HG03442 (cell line): Measurements from ENCODE around the gene PRDM4.
A peak's percentile ranks its signal among the peaks of the same experiment; 100 is the strongest.

Experiments
- ATAC-seq: cut with Tn5 transposase; IDR thresholded peaks from one replicate; pipeline ENCODE4 v1.9.1; 2021; ENCODE audit warnings: mild to moderate bottlenecking, moderate library complexity; ENCODE audit not compliant: unreplicated experiment

The PRDM4 gene, protein sequence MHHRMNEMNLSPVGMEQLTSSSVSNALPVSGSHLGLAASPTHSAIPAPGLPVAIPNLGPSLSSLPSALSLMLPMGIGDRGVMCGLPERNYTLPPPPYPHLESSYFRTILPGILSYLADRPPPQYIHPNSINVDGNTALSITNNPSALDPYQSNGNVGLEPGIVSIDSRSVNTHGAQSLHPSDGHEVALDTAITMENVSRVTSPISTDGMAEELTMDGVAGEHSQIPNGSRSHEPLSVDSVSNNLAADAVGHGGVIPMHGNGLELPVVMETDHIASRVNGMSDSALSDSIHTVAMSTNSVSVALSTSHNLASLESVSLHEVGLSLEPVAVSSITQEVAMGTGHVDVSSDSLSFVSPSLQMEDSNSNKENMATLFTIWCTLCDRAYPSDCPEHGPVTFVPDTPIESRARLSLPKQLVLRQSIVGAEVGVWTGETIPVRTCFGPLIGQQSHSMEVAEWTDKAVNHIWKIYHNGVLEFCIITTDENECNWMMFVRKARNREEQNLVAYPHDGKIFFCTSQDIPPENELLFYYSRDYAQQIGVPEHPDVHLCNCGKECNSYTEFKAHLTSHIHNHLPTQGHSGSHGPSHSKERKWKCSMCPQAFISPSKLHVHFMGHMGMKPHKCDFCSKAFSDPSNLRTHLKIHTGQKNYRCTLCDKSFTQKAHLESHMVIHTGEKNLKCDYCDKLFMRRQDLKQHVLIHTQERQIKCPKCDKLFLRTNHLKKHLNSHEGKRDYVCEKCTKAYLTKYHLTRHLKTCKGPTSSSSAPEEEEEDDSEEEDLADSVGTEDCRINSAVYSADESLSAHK

DNA sequence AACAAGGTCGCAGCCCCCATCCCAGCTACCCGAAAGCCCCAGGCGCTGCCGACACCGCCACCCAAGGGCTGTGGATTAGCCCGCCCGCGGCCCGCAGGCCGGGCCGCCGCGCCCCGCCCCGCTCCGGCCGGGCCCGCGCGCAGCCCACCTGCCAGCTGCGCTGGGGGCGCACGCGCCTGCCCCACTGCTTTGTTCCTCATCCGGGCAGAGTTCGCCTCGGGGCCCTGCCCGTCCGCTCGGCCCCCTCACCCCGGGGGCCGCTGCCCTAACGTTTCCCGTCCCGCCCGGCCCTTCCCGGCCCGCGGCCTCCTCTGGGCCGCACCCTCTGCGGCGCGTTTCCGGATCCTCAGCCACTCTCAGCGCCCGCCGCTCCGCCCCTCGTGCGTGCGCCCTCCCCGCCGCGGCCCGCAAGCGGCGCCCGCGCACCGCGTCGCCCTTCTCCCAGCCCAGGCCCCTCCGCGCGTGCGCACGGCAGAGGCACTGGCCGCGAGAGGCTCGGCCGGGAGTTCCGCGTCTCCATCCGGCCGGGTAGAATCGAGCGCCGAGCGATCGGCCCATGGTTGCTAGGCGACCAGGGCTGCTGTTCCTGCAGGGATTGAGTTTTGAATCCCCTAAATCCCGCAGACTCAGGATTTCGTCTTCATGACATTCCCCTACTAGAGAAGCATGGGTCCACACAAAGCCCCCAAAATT, at the start of gene PRDM4:
Gene PRDM4, minus strand, starts transcription at position 329 of the 693 bp plus-strand sequence. CDS start 622 bp downstream, outside the sequence.
- peak; percentile 90 for ATAC-seq

DNA sequence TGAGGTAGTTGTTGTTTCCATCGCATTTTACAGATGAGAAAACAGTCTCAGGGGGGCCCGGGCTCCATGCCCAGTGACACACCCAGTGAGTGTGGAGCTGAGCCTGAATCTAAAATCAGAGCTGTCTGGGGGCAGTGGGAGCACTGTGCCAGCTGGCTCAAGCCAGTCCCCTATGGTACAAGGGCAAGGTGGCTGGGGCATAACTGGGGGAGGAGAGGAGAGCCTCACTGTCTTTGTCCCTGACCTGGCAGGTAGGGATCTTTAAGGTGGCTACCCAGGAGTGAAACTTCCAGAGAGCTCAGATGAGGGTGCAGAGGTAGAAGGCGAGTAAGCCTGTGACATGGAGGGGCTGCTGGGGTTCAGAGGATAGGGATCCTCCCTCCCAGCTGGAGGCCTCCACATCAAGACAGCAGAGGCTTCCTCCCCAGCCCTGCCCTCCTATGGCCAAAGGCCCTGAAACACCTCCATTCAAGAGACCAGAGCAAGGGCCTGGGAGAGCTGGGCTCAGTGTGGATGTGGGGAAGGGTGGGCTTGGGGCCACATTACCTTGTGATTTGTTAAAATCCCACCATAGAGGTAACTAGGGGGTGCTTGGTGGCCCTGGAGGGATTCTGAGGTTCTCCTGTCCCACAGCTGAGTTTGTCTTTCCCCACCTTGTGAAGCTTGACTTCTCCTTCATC, 46.7 kb upstream of the PRDM4 start:
- no peak for ATAC-seq

DNA sequence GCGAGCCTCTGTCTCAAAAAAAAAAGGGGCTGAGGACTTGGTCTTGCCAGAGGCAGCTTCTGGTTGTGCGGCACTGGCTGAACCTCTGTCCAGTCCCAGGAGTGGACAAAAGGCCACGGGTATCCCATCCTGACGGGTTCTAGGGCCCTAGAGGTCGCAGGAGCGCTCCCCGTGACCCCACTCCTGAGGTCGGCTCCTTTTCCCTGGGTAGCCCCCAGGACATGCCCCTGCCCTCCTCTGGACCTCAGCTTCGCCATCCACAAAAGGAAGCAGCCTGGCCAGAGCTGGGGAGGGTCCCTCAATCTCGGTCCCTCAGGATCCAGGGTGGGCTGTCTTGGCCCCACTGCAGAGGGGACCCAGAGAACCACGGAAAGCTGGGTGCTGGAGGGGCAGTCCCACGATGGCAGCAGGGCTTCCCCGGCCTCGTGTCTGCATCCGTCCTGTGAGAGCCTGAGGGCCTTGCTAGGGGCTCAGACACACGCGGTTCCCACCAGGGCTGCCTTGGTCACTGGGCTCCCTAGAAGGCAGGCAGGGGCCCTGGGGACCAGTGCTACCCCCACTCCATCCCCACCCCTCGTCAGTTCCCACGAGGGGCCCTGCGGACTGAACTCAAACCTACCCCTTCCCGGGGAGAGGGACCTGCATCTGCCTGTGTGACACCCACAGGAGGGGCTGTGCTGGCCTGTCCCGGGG, 44.7 kb upstream of the PRDM4 start:
- ATAC-seq: no peak

DNA sequence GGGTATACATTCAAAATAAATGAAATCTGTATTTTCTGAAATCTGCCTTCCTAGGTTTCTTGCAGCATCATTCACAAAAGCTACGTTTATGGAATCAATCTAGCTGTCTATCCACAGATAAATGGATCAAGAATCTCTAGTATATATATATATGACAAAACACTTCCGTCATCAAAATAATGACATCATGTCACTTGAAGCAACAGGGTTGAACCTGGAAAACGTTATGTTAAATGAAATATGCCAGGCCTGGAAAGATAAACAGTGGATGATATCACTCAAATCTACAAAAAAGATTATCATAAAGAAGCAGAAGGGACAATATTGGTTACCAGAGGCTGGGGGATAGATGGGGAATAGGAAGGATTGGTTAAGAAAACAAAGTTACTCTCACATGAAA, 42.2 kb upstream of the PRDM4 start:
- no peak for ATAC-seq

DNA sequence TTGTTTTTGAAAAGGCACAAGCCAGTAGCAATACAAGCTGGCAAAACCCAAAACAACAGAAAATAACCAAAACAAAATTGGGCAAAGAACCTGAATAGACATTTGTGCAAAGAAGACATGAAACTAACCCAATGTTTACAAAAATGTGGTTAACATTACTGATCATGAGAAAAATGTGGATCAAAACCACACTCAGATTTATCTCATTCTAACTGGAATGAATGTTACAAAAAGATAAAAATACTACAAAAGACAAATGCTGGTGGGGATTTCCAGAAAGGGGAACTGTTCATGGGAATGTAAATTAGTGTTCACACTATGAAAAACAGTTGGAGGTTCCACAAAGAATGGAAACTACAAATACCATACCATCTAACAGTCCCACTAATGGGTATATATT, 40.2 kb upstream of the PRDM4 start:
- ATAC-seq: no peak

DNA sequence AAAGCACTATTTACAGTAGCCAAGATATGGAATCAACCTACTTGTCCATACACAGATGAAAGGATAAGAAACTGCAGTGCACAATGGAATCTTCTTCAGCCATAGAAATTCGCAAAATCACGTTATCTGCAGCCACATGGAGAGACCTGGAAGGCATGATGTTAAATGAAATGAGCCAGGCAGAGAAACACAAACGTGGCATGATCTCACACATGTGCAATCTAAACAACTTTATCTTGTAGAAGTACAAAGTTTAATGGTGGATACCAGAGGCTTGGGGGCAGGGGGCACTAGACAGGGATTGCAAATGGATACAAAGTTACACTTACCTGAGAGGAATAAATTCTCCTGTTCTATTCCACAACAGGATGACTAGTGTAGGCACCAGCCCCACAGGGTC, 37.6 kb upstream of the PRDM4 start:
- no peak for ATAC-seq

DNA sequence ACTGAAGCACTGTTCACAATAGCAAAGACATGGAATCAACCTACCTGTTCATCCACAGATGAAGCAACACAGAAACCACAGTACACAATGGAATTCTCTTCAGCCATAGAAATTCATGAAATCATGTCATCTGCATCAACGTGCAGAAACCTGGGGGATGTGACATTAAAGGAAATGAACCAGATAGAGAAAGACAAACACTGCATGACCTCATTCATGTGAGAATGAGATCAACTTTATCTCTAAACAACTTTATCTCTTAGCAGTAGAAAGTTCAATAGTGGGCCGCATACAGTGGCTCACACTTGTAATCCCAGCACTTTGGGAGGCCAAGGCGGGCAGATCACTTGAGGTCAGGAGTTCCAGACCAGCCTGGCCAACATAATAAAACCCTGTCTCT, 33.5 kb upstream of the PRDM4 start:
- no peak for ATAC-seq

DNA sequence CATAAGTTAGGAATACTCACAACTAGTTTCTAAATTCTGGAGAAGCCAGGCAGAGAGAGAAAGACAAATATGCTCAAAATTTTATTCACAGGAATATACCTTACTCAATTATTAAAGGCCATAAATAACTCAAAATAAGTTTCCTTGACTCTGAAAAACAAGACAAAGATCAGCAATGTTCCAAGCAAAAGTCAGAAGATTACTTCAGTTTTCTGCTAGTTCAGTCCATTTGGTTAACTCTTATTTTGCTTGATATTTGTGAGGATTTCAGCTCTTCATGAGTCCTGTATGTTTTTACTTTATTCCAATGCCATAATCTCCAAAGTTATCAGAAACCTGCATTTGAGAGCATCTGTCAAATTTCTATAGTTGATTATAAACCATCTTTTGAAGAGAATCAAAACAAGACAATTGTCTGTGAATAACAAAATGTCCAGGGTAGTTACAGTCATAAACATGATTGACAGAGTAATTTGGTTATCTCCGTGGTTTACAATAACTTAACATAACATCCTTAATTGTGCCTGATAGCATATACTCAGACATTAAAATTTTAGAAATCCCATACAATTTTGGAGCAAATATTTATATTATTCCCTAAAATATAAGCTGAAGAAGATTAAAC, 30.6 kb upstream of the PRDM4 start:
- ATAC-seq: no peak

DNA sequence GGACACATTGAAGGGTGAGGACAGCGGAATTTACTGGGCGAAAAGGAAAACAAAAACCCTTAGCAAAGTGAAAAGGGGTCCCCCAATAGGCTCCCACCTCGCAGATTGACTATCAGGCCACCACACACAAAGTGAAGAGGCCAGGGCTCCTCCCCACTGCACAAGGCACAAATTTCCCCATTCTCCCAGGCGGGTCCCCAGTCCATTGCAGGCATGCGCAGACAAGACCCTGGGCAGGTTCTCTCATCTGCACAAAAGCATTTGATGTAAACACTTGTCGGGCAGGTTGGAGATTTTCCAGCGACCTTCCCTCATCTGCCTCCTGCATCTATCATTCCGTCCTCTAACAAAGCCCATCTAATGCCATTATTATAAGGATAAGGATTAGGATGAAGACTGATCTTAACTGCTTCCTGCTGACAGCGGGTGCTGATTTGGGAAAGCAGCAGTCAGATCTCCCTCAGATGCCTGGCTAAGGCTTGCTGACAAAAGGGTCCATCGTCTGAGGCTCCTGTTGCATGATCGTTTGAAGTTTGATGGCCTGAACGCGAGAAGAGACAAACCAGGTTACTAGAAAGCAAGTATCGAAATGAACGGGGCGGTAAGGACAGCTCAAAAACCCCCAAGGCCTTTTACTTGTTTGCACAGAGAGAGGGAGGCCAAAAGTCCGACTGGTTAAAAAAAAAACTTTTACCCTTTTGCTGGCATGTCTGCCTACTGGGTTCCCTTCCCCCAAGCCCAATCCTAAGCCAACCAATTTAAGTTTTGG, 27.9 kb upstream of the PRDM4 start:
- no peak for ATAC-seq

DNA sequence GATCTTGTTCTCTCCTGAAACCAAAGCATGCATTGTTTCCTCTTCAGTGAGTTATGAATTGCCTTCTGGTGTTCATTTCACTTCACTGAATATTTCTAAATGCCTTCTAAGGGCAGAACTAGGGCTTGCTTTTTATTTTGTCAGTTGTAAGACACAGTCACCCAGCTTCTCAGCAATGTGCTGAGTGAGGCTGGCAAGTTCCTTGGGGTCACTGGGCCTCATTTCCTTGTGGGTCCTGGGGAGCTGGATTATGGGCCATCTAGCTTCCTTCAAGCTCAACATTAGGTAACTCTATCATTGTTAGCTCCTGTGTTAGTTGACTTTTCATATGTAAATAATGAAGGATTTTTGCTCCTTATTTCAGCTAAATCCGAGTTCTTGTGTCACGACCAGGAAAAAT, 27.3 kb upstream of the PRDM4 start:
- ATAC-seq: no peak

DNA sequence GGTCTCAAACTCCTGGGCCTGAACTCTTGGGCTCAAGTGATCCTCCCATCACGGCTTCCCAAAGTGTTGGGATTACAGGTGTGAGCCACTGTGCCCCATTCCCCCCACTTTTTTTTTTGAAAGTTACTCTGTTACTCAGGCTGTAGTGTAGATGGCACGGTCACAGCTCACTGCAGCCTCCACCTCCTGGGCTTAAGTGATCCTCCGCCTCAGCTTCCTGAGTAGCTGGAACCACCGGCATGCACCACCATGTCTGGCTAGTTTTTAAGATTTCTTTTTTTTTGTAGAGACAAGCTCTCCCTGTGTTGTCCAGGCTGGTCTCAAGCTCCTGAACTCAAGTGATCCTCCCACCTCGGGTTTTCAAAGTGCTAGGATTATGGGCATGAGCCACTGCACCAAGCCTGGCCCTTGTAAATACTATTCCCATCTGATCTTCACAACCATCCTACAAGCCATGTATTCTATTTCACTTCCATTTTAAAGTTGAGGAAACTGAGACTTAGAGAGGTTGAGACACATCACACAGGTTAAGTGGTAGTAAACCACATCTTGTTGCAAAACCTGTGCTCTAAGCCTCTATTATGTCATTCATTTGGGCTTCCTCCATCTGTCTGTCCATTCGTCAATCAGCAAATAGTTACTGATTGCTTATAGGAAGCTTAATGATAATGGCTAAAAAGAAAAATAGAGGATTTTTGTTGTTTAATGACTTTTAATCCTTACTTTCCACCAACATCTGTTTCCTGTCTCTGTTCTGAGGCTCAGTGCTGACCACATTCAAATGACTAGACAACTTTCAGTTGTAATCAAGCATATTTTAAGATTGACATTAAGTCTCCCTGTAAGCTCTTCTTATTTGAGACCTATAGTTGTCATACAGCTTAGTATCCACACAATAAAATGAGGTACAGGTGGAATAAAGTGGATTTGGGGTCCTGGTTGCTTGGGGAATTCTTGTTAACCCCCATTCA, 22.8 kb upstream of the PRDM4 start:
- peak; percentile 37 for ATAC-seq

DNA sequence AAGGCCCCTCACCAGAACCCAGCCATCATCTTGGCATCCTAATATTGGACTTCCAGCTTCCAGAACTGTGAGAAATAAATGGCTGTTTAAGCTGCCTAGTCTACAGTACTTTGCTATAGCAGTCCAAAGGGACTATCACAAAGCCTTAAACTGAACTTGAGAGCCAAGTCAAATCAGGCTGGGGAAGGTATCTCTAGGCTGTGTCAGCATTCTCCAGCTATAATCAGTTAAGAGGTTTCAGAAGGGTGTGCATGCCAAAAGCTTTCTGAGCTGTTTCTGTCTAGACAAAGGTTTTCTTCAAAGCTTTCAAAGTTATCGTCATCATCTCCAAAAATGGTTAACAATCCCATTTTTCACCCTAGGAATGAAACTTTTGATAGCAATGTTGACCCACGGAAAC, 21.1 kb upstream of the PRDM4 start:
- no peak for ATAC-seq

DNA sequence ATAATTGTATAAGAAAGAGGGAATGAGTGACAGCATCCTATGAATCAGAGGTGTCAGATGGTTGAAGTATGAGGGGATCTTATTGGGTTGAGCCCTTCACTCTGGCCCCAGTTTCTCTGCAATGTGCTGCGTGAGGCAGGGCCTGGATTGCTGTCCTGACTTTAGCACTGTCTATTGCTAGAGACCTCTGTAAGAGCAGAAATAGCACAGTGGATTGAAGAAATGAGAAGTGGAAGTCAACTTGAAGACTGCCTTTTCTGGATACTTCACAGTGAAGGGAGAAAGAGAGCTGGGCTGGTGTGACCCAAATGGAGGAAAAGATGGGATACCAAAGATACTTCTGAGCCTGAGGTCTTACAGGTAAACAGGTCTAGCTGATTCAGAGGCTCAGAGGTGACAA, 19.4 kb upstream of the PRDM4 start:
- no peak for ATAC-seq

DNA sequence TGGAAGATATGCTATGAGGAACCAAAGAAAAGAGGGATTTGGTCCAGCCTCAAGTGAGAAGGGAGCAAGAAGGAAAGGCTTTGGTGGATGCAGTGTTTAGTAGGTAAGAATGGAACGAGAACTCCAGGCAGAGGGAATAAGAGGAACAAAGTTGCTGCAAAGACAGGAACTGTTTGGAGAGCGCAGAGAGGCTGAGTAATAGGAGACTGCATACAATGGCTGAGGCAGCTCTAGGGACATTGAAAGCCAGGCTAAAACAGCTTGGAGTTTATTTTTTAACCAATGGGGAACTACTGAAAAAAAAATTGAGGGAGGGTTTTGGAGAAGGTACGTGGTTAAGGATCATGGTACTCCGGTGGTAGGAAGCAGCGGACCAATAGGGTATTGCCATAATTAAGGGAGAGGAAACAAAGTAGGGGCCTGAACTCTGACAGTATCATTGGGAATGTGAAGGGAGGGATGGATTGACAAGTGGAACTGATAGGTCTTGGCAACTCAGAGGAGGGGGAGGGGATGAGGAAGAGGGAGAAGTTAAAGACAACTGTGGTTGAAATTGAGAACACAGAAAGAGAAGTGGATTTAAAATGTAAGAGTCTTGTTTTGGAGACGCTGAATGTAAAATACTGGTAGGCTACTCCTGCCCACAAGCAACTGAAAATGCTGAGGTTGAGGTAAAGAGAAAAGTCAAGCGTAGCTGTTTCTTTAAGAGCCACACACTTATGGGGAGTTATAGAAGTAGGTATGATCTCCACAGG, 18.3 kb upstream of the PRDM4 start:
- ATAC-seq: peak; percentile 48

DNA sequence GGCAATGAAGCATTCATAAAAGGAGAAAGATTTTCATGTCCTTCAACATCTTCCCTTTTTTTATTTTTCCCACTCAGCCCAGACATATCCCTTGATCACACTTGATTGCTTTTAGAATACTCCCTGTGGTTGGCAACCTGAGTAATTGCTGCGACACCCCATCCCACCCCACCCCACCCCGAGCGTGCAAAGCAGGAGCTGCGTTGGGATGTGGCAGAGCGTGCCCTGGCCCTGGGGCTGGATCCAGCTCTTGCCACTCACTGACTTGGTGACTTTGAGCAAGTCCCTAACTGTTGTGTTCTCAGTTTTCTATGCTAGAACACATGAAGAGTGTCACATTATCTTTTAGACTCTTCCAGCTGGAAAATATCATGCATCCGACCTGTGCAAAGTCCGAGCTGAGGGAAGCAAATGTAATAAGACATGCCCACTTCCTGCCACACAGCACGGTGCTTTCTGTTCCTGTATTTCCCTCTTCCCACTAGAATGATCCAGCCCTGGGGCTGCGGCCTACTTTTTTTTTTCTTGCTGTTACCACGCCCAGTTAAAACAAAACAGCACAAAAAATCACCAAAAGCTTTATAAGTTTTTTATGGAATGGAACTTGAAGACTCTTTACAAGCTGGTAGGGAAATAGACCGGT, 17.6 kb upstream of the PRDM4 start:
- no peak for ATAC-seq

DNA sequence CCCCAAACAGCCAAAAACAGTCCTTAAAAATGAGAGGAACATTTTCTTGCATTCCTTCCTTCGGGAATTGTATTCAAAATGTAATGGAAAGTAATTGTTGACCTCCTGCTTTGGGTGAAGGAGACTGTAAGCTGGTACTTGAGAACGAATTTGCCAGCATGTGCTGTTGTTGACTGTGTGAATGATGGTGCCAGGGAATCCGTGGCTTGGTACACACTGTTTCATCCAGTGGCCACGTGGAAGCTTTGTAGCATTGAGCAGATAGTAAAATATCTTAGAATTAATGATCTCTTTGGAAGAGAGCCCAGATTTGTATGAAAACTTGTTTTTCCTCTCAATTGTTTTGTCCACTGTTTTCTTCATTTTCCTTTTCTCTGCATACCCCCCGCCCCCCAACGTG, 15.2 kb upstream of the PRDM4 start:
- ATAC-seq: no peak
